GM12875 (cell line): Measurements from ENCODE around the gene IFI16.
"Not testable (repeated sequence)": the region's sequence is repeated elsewhere in the genome, so short reads cannot be mapped to it uniquely, and the experiment has no call there.

Experiments
- H3K4me3 ChIP-seq: one replicate; pipeline ENCODE4 v1.5.1; 2011; ENCODE audit warnings: low read depth, low read length, control low read depth
- CTCF ChIP-seq: IDR thresholded peaks from 2 replicates; pipeline ENCODE4 v1.5.1; 2011; ENCODE audit warnings: low read depth, mild to moderate bottlenecking, control low read depth, inconsistent platforms, low read length, moderate library complexity, borderline replicate concordance; ENCODE audit not compliant: insufficient read depth

The IFI16 gene

GRCh38 chr1:159030877-159031447, 21.3 kb downstream of the IFI16 start:
- no peak for TF ChIP-seq CTCF
- no peak overlapping the region for H3K4me3 ChIP-seq

GRCh38 chr1:159040206-159040605, 30.5 kb downstream of the IFI16 start:
- no peak for TF ChIP-seq CTCF
- no peak overlapping the region for H3K4me3 ChIP-seq

GRCh38 chr1:159040893-159041724, 31.4 kb downstream of the IFI16 start:
- no peak overlapping the region for H3K4me3 ChIP-seq
- no peak for TF ChIP-seq CTCF

DNA sequence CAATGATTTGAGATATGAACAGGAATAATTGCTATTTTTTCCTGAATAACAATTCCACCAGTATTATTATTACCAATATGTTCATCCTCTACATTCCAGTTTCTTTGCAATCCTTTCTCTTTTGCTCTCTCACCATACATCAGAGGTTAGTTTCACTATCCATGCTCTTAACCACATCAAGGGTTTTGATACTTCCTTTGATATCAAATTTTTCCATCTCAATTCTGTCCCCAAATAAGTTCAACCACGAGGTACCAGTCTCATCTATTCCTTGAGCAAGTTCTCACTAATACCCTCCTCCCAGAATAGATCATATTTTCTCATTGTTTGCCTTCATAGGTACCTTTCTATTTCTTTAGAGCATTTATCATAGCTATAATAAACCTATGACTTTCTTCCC, 36.8 kb downstream of the IFI16 start:
- H3K4me3 ChIP-seq = not testable (repeated sequence)

GRCh38 chr1:159051436-159051835, 41.7 kb downstream of the IFI16 start:
- no peak overlapping the region for H3K4me3 ChIP-seq
- no peak for TF ChIP-seq CTCF

- H3K4me3 ChIP-seq = no peak overlapping the region
These were observed 44.7 kb downstream of the IFI16 start for GRCh38 chr1:159054427-159054826.

GRCh38 chr1:159055181-159055641, 45.5 kb downstream of the IFI16 start:
- no peak for TF ChIP-seq CTCF
- H3K4me3 ChIP-seq = no peak overlapping the region

More at GRCh38 chr1:159054427-159054826, 44.7 kb downstream of the IFI16 start:
- TF ChIP-seq CTCF = no peak
